Stomach (tissue), 9 donors: ENCODE data around the gene LCN10. TPM values are rescaled to one million over a fixed set of nuclear protein-coding genes. Genes with fewer than 3 reads are reported as not detected.

Experiments
- DNase-seq, 2 donors: peaks; one replicate each; pipeline versions ENCODE4 v3.0.0 to v3.0.0-alpha.2; 2013 to 2019
- H3K27ac ChIP-seq, 5 donors: fragments of 200-600 bp in 4 of 5; sonication (generic) in 4 of 5; one replicate each; pipeline ENCODE4 v1.5.1; 2013 to 2019; ENCODE audit warnings: mild to moderate bottlenecking in 1 of 5, moderate library complexity in 1 of 5
- H3K27me3 ChIP-seq, 3 donors: fragments of 200-600 bp; sonication (generic); one replicate each; pipeline ENCODE4 v1.5.1; 2017 to 2019; ENCODE audit warnings: mixed run types in 1 of 3
- H3K36me3 ChIP-seq, 4 donors: fragments of 200-600 bp; sonication (generic); 1 replicate in 3 of 4; 2 replicates in 1 of 4; pipeline ENCODE4 v1.5.1; 2016 to 2019
- H3K4me1 ChIP-seq, 4 donors: fragments of 200-600 bp; sonication (generic); one replicate each; pipeline ENCODE4 v1.5.1; 2016 to 2019
- H3K4me3 ChIP-seq, 4 donors: fragments of 200-600 bp; sonication (generic) in 3 of 4; one replicate each; pipeline ENCODE4 v1.5.1; 2016 to 2019; ENCODE audit warnings: mild to moderate bottlenecking in 1 of 4
- H3K9me3 ChIP-seq, 4 donors: fragments of 200-600 bp; sonication (generic); one replicate each; pipeline ENCODE4 v1.5.1; 2016 to 2019
- CTCF ChIP-seq, 7 experiments: fragments of 450-650 bp in 4 of 7; fragments of 200-600 bp in 3 of 7; sonication (generic) in 3 of 7; IDR thresholded peaks; one replicate each; pipeline ENCODE4 v1.5.1; 2016 to 2019; ENCODE audit warnings: antibody characterized with exemption in 7 of 7, control low read depth in 2 of 7, mild to moderate bottlenecking in 1 of 7
- EP300 ChIP-seq: sonication (generic); formaldehyde crosslinking; IDR thresholded peaks from one replicate; pipeline ENCODE4 v1.6.1; 2017; ENCODE audit warnings: antibody characterized with exemption
- POLR2A ChIP-seq, 4 donors: fragments of 450-650 bp; IDR thresholded peaks; one replicate each; pipeline ENCODE4 v1.6.1; 2016; ENCODE audit warnings: antibody characterized with exemption in 4 of 4, control low read depth in 2 of 4, mild to moderate bottlenecking in 1 of 4, moderate library complexity in 1 of 4
- POLR2AphosphoS5 ChIP-seq, 3 donors: sonication (generic); formaldehyde crosslinking; IDR thresholded peaks; one replicate each; pipeline ENCODE4 v1.6.1; 2016; ENCODE audit warnings: antibody characterized with exemption in 3 of 3
- WGBS, 5 donors: extraction: QIAGEN DNeasy Blood & Tissue Kit in 3 of 5; methylation state at CpG; one replicate each; pipeline versions ENCODE4 v1.1.5 to v1.1.7; 2013 to 2018; 5-methylcytosine and 5-hydroxymethylcytosine counted together
- intact Hi-C: fragments of 100-400 bp; cut with DNase I; formaldehyde crosslinking; loops from one replicate; pipeline ENCODE4 v1.15.1; 2023; ENCODE audit warnings: low total_unique reads
- polyA plus RNA-seq, 3 donors: library from polyadenylated mRNA; stranded (reverse); fragments of 200-250 nt; gene quantifications; one replicate each; pipeline ENCODE4 v1.2.3, GENCODE V29; 2013
- total RNA-seq, 5 donors: library from RNA; depleted of rRNA; stranded (reverse); fragments of >200 nt; gene quantifications; one replicate each; pipeline versions ENCODE4 v1.1.0 to v1.2.3, GENCODE V29; 2014 to 2016
- donor health status: healthy with polysubstance abuse.
- donor health status: Bipolar disorder and iron deficiency.
- donor health status: healthy.

The LCN10 gene
- total and polyA plus RNA-seq, 8 donors: 0.58 to 25.5 (median 8.5) TPM

- intact Hi-C loops: no loop called here
These were observed 713 bp downstream of the LCN10 start for GRCh38 chr9:136741883-136742571.

DNA sequence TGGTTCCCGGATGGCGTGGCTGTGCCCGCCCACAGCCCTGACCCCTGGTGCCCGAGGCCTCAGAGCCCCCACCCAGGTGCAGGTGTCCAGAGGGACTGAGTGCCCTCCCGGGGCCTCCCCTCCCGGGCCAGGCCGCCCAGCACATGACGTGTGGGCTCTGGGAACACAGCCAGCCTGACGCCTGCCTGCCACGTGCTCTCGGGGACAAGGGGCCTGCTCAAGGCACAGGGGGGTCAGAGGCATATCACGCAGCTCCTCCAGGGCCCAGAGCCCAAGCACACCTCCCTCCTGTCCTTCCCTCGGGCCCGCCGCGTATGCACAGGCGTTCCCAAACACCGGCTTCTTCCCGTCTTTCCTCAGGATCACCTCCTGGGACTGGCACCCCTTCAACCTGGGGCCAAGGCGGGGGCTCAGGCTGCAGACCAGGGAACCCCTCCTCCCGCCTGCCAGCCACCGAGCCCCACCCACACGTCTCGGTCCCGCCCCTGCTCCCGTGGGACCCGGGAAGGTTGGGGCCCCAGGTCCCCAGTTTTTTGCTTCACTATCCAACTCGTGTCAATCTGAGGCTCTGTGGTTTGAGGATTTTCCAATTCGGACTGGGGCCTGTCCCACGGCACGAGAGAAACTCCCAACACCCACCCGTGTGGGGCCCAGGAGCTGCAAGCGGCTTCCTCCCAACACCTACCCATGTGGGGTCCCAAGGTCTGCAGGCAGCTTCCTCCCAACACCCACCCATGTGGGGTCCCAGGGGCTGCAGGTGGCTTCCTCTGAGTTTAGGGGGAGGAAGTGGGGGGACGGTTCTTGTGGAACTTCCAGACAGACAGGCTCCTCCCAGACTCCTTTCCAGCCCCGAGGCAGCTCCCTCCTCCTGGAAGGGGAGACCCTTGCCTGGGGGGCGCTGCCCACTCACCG is 1.5 kb downstream of the LCN10 start:
- peaks cover 3 to 65% (median 43%) of the 10 kb centered on the region in 3 donors for H3K27me3 ChIP-seq
- H3K9me3 ChIP-seq: no peaks in the 10 kb centered on the region
- WGBS, 5 donors: 12 to 19% (median 16%) methylated on average over 17 to 37 of the region's 37 CpGs
- TF ChIP-seq CTCF (IDR thresholded peaks at IDR 0.05) (no peak), POLR2A (IDR thresholded peaks at IDR 0.05) (no peak), POLR2AphosphoS5 (IDR thresholded peaks at IDR 0.05) (no peak), EP300 (no peak)
- peak overlapping the region in 3 of 4 donors; percentile 16 to 31 (median 23) for H3K4me3 ChIP-seq
- no peaks in the 10 kb centered on the region for H3K36me3 ChIP-seq
- DNase-seq: peak; percentile 69 to 89
- no peak overlapping the region for H3K27ac ChIP-seq
- intact Hi-C loops: no loop called here
- peaks cover 22 to 30% (median 28%) of the 10 kb centered on the region in 4 donors for H3K4me1 ChIP-seq

More at GRCh38 chr9:136741883-136742571, 713 bp downstream of the LCN10 start:
- Histone ChIP-seq H3K9me3 (no peaks in the 10 kb centered on the region), H3K27me3 (peaks cover 3 to 65% (median 43%) of the 10 kb centered on the region in 3 donors), H3K4me1 (peaks cover 22 to 30% (median 28%) of the 10 kb centered on the region in 4 donors), H3K36me3 (no peaks in the 10 kb centered on the region), H3K27ac (peak overlapping the region in 1 of 5 donors; percentile 10), H3K4me3 (peak overlapping the region in 3 of 4 donors; percentile 16 to 31 (median 23))
- peak in 1 of 2 donors; percentile 61 for DNase-seq
- TF ChIP-seq CTCF (IDR thresholded peaks at IDR 0.05) (no peak), POLR2A (IDR thresholded peaks at IDR 0.05) (no peak), EP300 (no peak), POLR2AphosphoS5 (IDR thresholded peaks at IDR 0.05) (no peak)
- WGBS, 5 donors: 11 to 24% (median 17%) methylated on average over 14 to 32 of the region's 32 CpGs

DNA sequence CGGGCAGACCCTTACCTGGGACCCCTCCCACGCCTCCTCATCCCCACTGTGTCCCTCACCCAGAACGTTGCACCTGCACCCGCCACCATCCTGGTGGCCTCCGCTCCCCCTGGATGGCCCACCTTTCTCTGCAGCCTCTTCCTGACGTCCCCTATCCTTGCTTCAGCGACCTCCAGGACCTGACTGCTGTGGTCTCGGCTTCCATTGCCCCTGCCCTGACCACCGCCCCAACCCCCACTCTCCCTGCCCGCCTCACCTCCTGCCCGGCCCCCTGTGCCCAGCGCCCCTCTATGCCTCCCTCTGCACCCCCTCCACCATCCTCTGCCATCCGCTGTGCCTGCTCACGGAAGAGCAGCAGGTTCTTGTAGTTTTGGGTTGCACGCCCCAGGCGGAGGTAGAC is 2.2 kb downstream of the LCN10 start:
- Histone ChIP-seq H3K27ac (no peak overlapping the region), H3K4me3 (no peak overlapping the region), H3K9me3 (no peaks in the 10 kb centered on the region), H3K27me3 (peaks cover 3 to 62% (median 43%) of the 10 kb centered on the region in 3 donors), H3K4me1 (peaks cover 22 to 30% (median 28%) of the 10 kb centered on the region in 4 donors), H3K36me3 (no peaks in the 10 kb centered on the region)
- no peak for DNase-seq
- no peak for TF ChIP-seq POLR2A (IDR thresholded peaks at IDR 0.05)
- TF ChIP-seq CTCF (IDR thresholded peaks at IDR 0.05): no peak
- intact Hi-C loops: no loop called here
- 73 to 75% (median 75%) methylated on average over 15 to 16 of the region's 16 CpGs for WGBS, 5 donors

GRCh38 chr9:136740069-136740468 is 2.7 kb downstream of the LCN10 start:
- 84 to 92% (median 88%) methylated on average over 8 to 11 of the region's 11 CpGs for WGBS, 5 donors
- Histone ChIP-seq H3K27me3 (peaks cover 3 to 58% (median 43%) of the 10 kb centered on the region in 3 donors), H3K4me1 (peaks cover 22 to 30% (median 28%) of the 10 kb centered on the region in 4 donors), H3K36me3 (no peaks in the 10 kb centered on the region), H3K9me3 (no peaks in the 10 kb centered on the region), H3K27ac (no peak overlapping the region), H3K4me3 (no peak overlapping the region)
- intact Hi-C loops: no loop called here
- DNase-seq: no peak
- TF ChIP-seq POLR2AphosphoS5 (IDR thresholded peaks at IDR 0.05) (no peak), CTCF (IDR thresholded peaks at IDR 0.05) (no peak), EP300 (no peak)
